Limb (tissue), 2 donors: ENCODE measurements around the gene ID3.
"Not testable (repeated sequence)": the region's sequence is repeated elsewhere in the genome, so short reads cannot be mapped to it uniquely, and the experiment has no call there.

Experiments
- DNase-seq, 2 donors: peaks; one replicate each; pipeline ENCODE4 v3.0.0-alpha.2; 2016; ENCODE audit errors: extremely low spot score in 2 of 2

ID3 gene

GRCh38 chr1:23553231-23554126 lies 5.8 kb downstream of the ID3 start:
- peak in 1 of 2 donors; percentile 63 for DNase-seq

- DNase-seq = no peak
Observed at GRCh38 chr1:23551849-23552248, 7.5 kb downstream of the ID3 start.

- DNase-seq = no peak
Observed at GRCh38 chr1:23548704-23549143, 10.6 kb downstream of the ID3 start.

GRCh38 chr1:23546897-23547584 lies 12.3 kb downstream of the ID3 start:
- no peak for DNase-seq

- DNase-seq = no peak
Observed at GRCh38 chr1:23545851-23546250, 13.4 kb downstream of the ID3 start.

- DNase-seq = peak in 1 of 2 donors; percentile 82
Observed at GRCh38 chr1:23544444-23545389, 14.6 kb downstream of the ID3 start.

- DNase-seq = no peak
Observed at GRCh38 chr1:23543707-23544443, 15.4 kb downstream of the ID3 start.

- DNase-seq = not testable (repeated sequence)
Observed at GRCh38 chr1:23542940-23543339, 16.4 kb downstream of the ID3 start.

GRCh38 chr1:23539698-23540266 lies 19.5 kb downstream of the ID3 start:
- peak; percentile 90 to 91 for DNase-seq

GRCh38 chr1:23537296-23537973 lies 21.9 kb downstream of the ID3 start:
- no peak for DNase-seq

GRCh38 chr1:23533246-23534023 lies 25.9 kb downstream of the ID3 start:
- DNase-seq = no peak

GRCh38 chr1:23531562-23532094 lies 27.7 kb downstream of the ID3 start:
- DNase-seq = no peak

GRCh38 chr1:23530747-23531561 lies 28.3 kb downstream of the ID3 start, which contains the start of gene E2F2:
Gene E2F2, minus strand, starts transcription at chr1:23531233. Its CDS starts 440 bp downstream, at chr1:23530793.
- DNase-seq = peak; percentile 88 to 93

GRCh38 chr1:23530087-23530746 lies 29.1 kb downstream of the ID3 start:
- no peak for DNase-seq

- DNase-seq = no peak
Observed at GRCh38 chr1:23529146-23530086, 29.9 kb downstream of the ID3 start.
